Effector memory CD4-positive, alpha-beta T cell (primary cell): ENCODE results near the gene FRMD4B.
A peak's percentile ranks its signal among the peaks of the same experiment; 100 is the strongest.

ENCODE experiments used
- DNase-seq, 3 donors: peaks; one replicate each; pipeline ENCODE4 v3.0.0-alpha.2; 2020
- H3K27ac ChIP-seq: 2 replicates; pipeline ENCODE4 v1.7.0; 2013; ENCODE audit warnings: mild to moderate bottlenecking, low read length, moderate library complexity; ENCODE audit not compliant: insufficient read depth, poor library complexity, severe bottlenecking
- H3K27me3 ChIP-seq: replicated peaks from 2 replicates; pipeline ENCODE4 v1.7.0; 2013; ENCODE audit warnings: mild to moderate bottlenecking, low read length; ENCODE audit not compliant: insufficient read depth, control insufficient read depth, poor library complexity, severe bottlenecking
- H3K36me3 ChIP-seq: 2 replicates; pipeline ENCODE4 v1.7.0; 2013; ENCODE audit warnings: mild to moderate bottlenecking, low read length, moderate library complexity; ENCODE audit not compliant: control insufficient read depth, insufficient read depth
- H3K4me1 ChIP-seq: 2 replicates; pipeline ENCODE4 v1.7.0; 2013; ENCODE audit warnings: low read length, mild to moderate bottlenecking; ENCODE audit not compliant: control insufficient read depth, insufficient read depth, poor library complexity, severe bottlenecking
- H3K4me3 ChIP-seq: 2 replicates; pipeline ENCODE4 v1.7.0; 2013; ENCODE audit warnings: low read length, low read depth, mild to moderate bottlenecking; ENCODE audit not compliant: insufficient read depth, poor library complexity, severe bottlenecking
- H3K9me3 ChIP-seq: 2 replicates; pipeline ENCODE4 v1.7.0; 2013; ENCODE audit warnings: mild to moderate bottlenecking, low read length, moderate library complexity; ENCODE audit not compliant: control insufficient read depth
- total RNA-seq, 3 donors: gene quantifications; one replicate each; lab custom pipeline; 2026; lab: John Stamatoyannopoulos, UW

Gene FRMD4B
- 51.9 to 101 (median 93.2) reads per million in 3 donors for total RNA-seq

- no peak for DNase-seq
- no peak within 1 kb of the TSS for H3K27ac ChIP-seq
- H3K4me1 ChIP-seq = peaks cover 3% of the 10 kb centered on the region
- H3K36me3 ChIP-seq = no peaks in the 10 kb centered on the region
- H3K4me3 ChIP-seq = peak within 1 kb of the TSS; percentile 35
- no peaks in the 10 kb centered on the region for H3K9me3 ChIP-seq
- H3K27me3 ChIP-seq = peaks cover 17% of the 10 kb centered on the region
Observed at GRCh38 chr3:69385723-69386555, at the start of gene FRMD4B. FRMD4B (minus strand) TSS chr3:69386088; CDS start chr3:69385989, 99 bp downstream.

- Histone ChIP-seq H3K27me3 (no peaks in the 10 kb centered on the region), H3K4me3 (no peak overlapping the region), H3K36me3 (no peaks in the 10 kb centered on the region), H3K9me3 (no peaks in the 10 kb centered on the region), H3K27ac (no peak overlapping the region), H3K4me1 (no peaks in the 10 kb centered on the region)
- DNase-seq = no peak
Observed at GRCh38 chr3:69433969-69434325, 48.1 kb upstream of the FRMD4B start.

GRCh38 chr3:69433121-69433968 lies 47.5 kb upstream of the FRMD4B start:
- no peak for DNase-seq
- Histone ChIP-seq H3K27me3 (no peaks in the 10 kb centered on the region), H3K36me3 (no peaks in the 10 kb centered on the region), H3K4me1 (no peaks in the 10 kb centered on the region), H3K27ac (no peak overlapping the region), H3K4me3 (no peak overlapping the region), H3K9me3 (no peaks in the 10 kb centered on the region)

GRCh38 chr3:69428657-69429255 lies 42.9 kb upstream of the FRMD4B start:
- no peaks in the 10 kb centered on the region for H3K9me3 ChIP-seq
- no peaks in the 10 kb centered on the region for H3K36me3 ChIP-seq
- H3K4me1 ChIP-seq = no peaks in the 10 kb centered on the region
- H3K4me3 ChIP-seq = no peak overlapping the region
- no peaks in the 10 kb centered on the region for H3K27me3 ChIP-seq
- no peak overlapping the region for H3K27ac ChIP-seq
- DNase-seq = no peak

- H3K9me3 ChIP-seq = no peaks in the 10 kb centered on the region
- no peak for DNase-seq
- no peak overlapping the region for H3K4me3 ChIP-seq
- no peak overlapping the region for H3K27ac ChIP-seq
- H3K27me3 ChIP-seq = no peaks in the 10 kb centered on the region
- H3K36me3 ChIP-seq = no peaks in the 10 kb centered on the region
- H3K4me1 ChIP-seq = no peaks in the 10 kb centered on the region
Observed at GRCh38 chr3:69426967-69427304, 41.0 kb upstream of the FRMD4B start.

- Histone ChIP-seq H3K36me3 (no peaks in the 10 kb centered on the region), H3K27ac (no peak overlapping the region), H3K4me3 (no peak overlapping the region), H3K4me1 (no peaks in the 10 kb centered on the region), H3K27me3 (no peaks in the 10 kb centered on the region), H3K9me3 (no peaks in the 10 kb centered on the region)
- no peak for DNase-seq
Observed at GRCh38 chr3:69426291-69426966, 40.5 kb upstream of the FRMD4B start.

GRCh38 chr3:69425249-69425648 lies 39.4 kb upstream of the FRMD4B start:
- H3K36me3 ChIP-seq = no peaks in the 10 kb centered on the region
- no peaks in the 10 kb centered on the region for H3K27me3 ChIP-seq
- no peak overlapping the region for H3K27ac ChIP-seq
- DNase-seq = no peak
- no peaks in the 10 kb centered on the region for H3K9me3 ChIP-seq
- no peak overlapping the region for H3K4me3 ChIP-seq
- H3K4me1 ChIP-seq = no peaks in the 10 kb centered on the region

GRCh38 chr3:69423463-69424155 lies 37.7 kb upstream of the FRMD4B start:
- Histone ChIP-seq H3K4me3 (no peak overlapping the region), H3K27ac (no peak overlapping the region), H3K36me3 (no peaks in the 10 kb centered on the region), H3K9me3 (no peaks in the 10 kb centered on the region), H3K4me1 (no peaks in the 10 kb centered on the region), H3K27me3 (no peaks in the 10 kb centered on the region)
- no peak for DNase-seq

- Histone ChIP-seq H3K4me1 (no peaks in the 10 kb centered on the region), H3K36me3 (no peaks in the 10 kb centered on the region), H3K4me3 (no peak overlapping the region), H3K27me3 (no peaks in the 10 kb centered on the region), H3K9me3 (no peaks in the 10 kb centered on the region), H3K27ac (no peak overlapping the region)
- no peak for DNase-seq
Observed at GRCh38 chr3:69422751-69423150, 36.9 kb upstream of the FRMD4B start.
